AG09319 (cell line): Measurements from ENCODE around the gene ZIC5.
A peak's percentile ranks its signal among the peaks of the same experiment; 100 is the strongest.

Experiments
- DNase-seq: peaks from one replicate; pipeline ENCODE4 v3.0.0-alpha.2; 2010; ENCODE audit warnings: low read depth; ENCODE audit errors: extremely low read depth
- TF ChIP-seq, protein P1 (sequence below): IDR thresholded peaks from 2 replicates; pipeline ENCODE4 v1.5.1; 2011; ENCODE audit warnings: low read depth, mild to moderate bottlenecking, inconsistent platforms, low read length, moderate library complexity

ZIC5 gene

GRCh38 chr13:99981735-99982035, 10.1 kb upstream of the ZIC5 start, which contains the start of gene ZIC2:
ZIC2 (plus strand) TSS chr13:99981784; CDS start chr13:99982065, 281 bp downstream.
- TF ChIP-seq, protein P1, sequence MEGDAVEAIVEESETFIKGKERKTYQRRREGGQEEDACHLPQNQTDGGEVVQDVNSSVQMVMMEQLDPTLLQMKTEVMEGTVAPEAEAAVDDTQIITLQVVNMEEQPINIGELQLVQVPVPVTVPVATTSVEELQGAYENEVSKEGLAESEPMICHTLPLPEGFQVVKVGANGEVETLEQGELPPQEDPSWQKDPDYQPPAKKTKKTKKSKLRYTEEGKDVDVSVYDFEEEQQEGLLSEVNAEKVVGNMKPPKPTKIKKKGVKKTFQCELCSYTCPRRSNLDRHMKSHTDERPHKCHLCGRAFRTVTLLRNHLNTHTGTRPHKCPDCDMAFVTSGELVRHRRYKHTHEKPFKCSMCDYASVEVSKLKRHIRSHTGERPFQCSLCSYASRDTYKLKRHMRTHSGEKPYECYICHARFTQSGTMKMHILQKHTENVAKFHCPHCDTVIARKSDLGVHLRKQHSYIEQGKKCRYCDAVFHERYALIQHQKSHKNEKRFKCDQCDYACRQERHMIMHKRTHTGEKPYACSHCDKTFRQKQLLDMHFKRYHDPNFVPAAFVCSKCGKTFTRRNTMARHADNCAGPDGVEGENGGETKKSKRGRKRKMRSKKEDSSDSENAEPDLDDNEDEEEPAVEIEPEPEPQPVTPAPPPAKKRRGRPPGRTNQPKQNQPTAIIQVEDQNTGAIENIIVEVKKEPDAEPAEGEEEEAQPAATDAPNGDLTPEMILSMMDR, result no peak
- DNase-seq, result no peak

DNA sequence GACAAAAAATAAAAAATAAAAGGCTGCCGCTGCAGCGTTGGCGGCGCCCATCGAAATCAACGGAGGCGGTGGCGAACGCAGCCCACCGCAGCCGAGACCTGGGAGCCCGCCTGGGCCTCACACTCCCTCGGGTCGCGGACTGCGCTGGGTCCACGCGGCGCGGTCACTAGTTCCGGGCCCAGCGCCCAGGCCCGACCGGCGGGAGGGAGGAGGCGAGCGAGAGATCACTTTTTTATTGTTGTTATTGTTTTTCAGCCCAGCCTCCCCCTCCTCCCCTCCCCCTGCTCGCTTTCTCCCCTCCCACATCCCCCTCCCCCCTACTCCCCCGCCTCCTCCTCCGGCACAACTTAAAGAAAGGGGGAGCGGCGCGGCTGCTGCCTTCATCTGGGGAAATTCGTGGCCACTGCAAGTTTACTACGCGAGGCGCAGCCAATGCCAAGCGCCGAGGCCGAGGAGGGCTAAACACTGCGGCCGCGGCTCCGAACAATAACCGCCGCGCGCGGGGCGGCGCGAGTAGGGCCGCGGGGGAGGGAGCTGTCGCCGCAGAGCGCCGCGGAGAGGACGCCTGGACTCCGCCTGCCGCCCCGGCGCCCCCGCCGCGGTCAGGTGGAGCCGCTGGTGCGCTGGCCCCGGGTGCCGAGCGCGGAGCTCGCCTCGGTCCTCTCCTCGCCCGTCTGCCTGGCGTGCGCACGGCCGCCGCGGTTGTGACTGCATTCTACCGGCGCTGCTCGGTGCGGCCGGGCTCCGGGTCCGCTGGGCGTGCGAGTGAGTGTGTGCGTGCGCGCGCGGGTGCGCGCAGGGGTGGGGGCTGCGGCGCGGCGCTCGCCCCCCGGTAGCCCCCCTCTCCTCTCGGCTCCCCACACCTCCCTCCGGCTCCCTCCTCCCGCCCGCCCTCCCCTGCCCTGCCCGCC, 9.5 kb upstream of the ZIC5 start:
- TF ChIP-seq, protein P1, result no peak
- no peak for DNase-seq

DNA sequence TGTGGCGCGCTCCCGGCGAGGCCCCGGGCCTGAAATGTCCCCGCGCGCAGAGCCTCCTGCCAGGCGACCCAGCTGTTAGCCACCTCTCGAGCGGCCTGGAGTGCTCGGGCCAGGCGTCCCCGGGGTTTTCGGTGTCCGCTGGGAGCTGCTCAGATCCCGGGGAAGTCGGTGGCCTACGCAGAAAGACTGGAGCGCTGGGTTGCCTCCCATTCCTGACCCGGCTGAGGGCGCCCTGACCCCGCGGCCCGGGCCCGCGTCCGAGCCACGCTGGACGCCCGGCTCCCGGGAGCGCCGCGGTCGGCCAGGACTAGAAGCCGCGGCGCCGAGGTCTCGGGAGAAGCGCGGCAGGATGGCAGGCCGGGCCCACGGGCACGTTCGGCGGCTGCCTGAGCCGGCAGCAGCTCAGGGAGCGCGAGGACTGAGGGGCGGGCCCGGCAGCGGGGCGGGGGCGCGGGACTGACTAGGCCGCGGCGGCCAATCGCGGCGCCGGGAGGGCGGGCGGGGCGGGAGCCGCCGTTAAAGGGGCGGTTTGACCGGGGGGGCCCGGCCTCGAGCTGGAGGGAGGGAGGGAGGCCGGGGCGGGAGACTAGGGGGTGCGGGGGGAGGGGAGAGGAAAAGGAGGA, 8.7 kb upstream of the ZIC5 start:
- TF ChIP-seq, protein P1, result no peak
- DNase-seq, result peak; percentile 5

- DNase-seq, result no peak
- TF ChIP-seq, protein P1, result no peak
These were observed 8.1 kb upstream of the ZIC5 start for GRCh38 chr13:99979453-99980200.

- no peak for DNase-seq
These were observed 7.4 kb upstream of the ZIC5 start for GRCh38 chr13:99978799-99979452.

DNA sequence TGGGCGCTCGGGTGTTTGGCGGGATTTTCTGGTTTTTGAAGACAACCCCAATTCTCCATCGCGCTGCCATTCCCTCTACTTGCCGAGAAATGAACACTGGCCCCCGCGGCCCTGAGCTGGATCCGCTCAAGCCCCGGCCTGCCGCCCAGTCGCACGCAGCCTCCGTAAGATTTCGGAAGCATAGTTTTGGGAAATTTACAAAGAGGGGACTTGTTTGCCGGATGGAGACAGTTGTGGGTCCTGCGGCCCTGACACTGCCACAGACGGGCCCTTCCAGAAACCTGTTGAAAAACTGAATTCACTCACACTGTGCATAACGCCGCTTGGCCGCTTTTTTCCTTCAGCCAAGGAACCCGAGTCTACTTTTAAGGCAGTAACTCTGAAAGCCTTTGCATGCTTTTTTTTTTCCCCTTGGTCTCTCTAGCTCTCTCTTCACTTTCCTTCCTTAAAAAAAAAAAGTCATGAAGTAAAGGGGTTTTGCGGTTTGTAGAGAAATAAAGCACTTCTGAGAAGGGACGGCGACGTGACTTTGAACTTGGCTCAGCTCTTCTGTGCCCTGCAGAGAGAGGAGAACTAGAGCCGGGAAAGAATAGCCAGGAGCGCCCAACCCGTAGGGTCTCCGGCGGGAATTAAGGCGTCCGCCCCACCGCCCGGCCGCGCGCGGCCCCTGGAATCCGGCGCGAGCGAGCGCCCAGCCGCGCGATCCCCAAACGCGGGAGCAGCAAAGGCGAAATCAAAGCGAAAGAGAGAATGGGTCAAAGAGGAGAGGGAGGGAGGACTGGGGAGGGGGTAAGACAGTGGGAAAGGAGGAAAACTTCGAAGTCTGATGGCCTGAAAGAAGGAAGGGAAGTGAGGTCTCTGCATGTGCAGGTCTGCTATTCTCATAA, 6.6 kb upstream of the ZIC5 start:
- DNase-seq, result no peak
- TF ChIP-seq, protein P1, result no peak

More at GRCh38 chr13:99978799-99979452, 7.4 kb upstream of the ZIC5 start:
- TF ChIP-seq, protein P1, result no peak
